Smooth muscle cell of bladder (primary cell): ENCODE results near the gene SUCLG2. TPM values are rescaled to one million over a fixed set of nuclear protein-coding genes. Genes with fewer than 3 reads are reported as not detected.

Experiments
- total RNA-seq: library from RNA; depleted of rRNA; stranded (reverse); fragments of >200 nt; gene quantifications from 2 replicates; pipeline ENCODE4 v1.2.3, GENCODE V29; 2014

The SUCLG2 gene
- total RNA-seq, result 74.5 and 76.0 TPM in 2 replicates

GRCh38 chr3:67654099-67654843 is at the start of gene SUCLG2:
Gene SUCLG2 (minus strand): TSS chr3:67654612. CDS start chr3:67654586, 26 bp downstream.

